GM23338 (cell line): Measurements from ENCODE around the gene ACO2. TPM values are rescaled to one million over a fixed set of nuclear protein-coding genes. Genes with fewer than 3 reads are reported as not detected.
A peak's percentile ranks its signal among the peaks of the same experiment; 100 is the strongest.

Experiments
- ATAC-seq: fragments of 200-7000 bp; cut with Tn5 transposase; 3 replicates; pipeline ENCODE4 v1.9.1; 2020
- DNase-seq: peaks from one replicate; pipeline ENCODE4 v3.0.0-alpha.2; 2015; ENCODE audit warnings: low spot score
- H2AFZ ChIP-seq: fragments of 200-600 bp; sonication (generic); 2 replicates; pipeline ENCODE4 v1.8.0; 2016; ENCODE audit warnings: antibody characterized with exemption, mild to moderate bottlenecking, moderate library complexity
- H3F3A ChIP-seq: fragments of 200-600 bp; sonication (generic); replicated peaks from 2 replicates; pipeline ENCODE4 v1.8.0; 2017; ENCODE audit warnings: antibody characterized with exemption, mixed run types, low read depth
- H3K27ac ChIP-seq: fragments of 200-600 bp; sonication (generic); 2 replicates; pipeline ENCODE4 v1.6.1; 2016; ENCODE audit warnings: low read depth
- H3K27me3 ChIP-seq: fragments of 200-600 bp; sonication (generic); 2 replicates; pipeline ENCODE4 v1.8.0; 2016; ENCODE audit warnings: mild to moderate bottlenecking, mixed run types, moderate library complexity; ENCODE audit not compliant: insufficient read depth
- H3K36me3 ChIP-seq: fragments of 200-600 bp; sonication (generic); 2 replicates; pipeline ENCODE4 v1.8.0; 2016; ENCODE audit warnings: mild to moderate bottlenecking; ENCODE audit not compliant: insufficient read depth
- H3K4me1 ChIP-seq: fragments of 200-600 bp; sonication (generic); 2 replicates; pipeline ENCODE4 v1.8.0; 2016; ENCODE audit warnings: mild to moderate bottlenecking, moderate library complexity; ENCODE audit not compliant: insufficient read depth
- H3K4me2 ChIP-seq: fragments of 200-600 bp; sonication (generic); 2 replicates; pipeline ENCODE4 v1.7.1; 2017; ENCODE audit warnings: mixed run types
- H3K4me3 ChIP-seq: fragments of 200-600 bp; sonication (generic); 2 replicates; pipeline ENCODE4 v1.6.1; 2016; ENCODE audit warnings: mixed run types
- H3K79me2 ChIP-seq: fragments of 200-600 bp; sonication (generic); replicated peaks from 2 replicates; pipeline ENCODE4 v1.8.0; 2017; ENCODE audit warnings: mild to moderate bottlenecking; ENCODE audit not compliant: insufficient read depth
- H3K9me2 ChIP-seq: fragments of 200-600 bp; sonication (generic); 2 replicates; pipeline ENCODE4 v1.8.0; 2017; ENCODE audit not compliant: insufficient read depth
- H4K20me1 ChIP-seq: fragments of 200-600 bp; sonication (generic); replicated peaks from 2 replicates; pipeline ENCODE4 v1.8.0; 2017; ENCODE audit warnings: mild to moderate bottlenecking; ENCODE audit not compliant: insufficient read depth
- H3K27ac Mint-ChIP-seq: 2 replicates; pipeline ENCODE4 v1.8.0; 2020; ENCODE audit warnings: inconsistent platforms, mild to moderate bottlenecking, moderate library complexity, mixed read lengths
- H3K27me3 Mint-ChIP-seq: 3 replicates; pipeline ENCODE4 v1.8.0; 2022; ENCODE audit warnings: low read depth, mild to moderate bottlenecking, moderate library complexity, mixed read lengths, inconsistent platforms; ENCODE audit not compliant: insufficient read depth, poor library complexity
- H3K36me3 Mint-ChIP-seq: 3 replicates; pipeline ENCODE4 v1.8.0; 2021; ENCODE audit warnings: low read depth, mild to moderate bottlenecking, inconsistent platforms, moderate library complexity, mixed read lengths
- H3K4me1 Mint-ChIP-seq: 3 replicates; pipeline ENCODE4 v1.8.0; 2020; ENCODE audit warnings: mild to moderate bottlenecking, inconsistent platforms, mixed read lengths
- H3K4me3 Mint-ChIP-seq: 3 replicates; pipeline ENCODE4 v1.8.0; 2021; ENCODE audit warnings: moderate library complexity, mild to moderate bottlenecking, inconsistent platforms, mixed read lengths
- H3K9me3 Mint-ChIP-seq: 3 replicates; pipeline ENCODE4 v1.8.0; 2020; ENCODE audit warnings: moderate library complexity, mild to moderate bottlenecking, inconsistent platforms, mixed read lengths
- CREB1 ChIP-seq: fragments of 250-450 bp; sonication (Bioruptor Pico); IDR thresholded peaks from 2 replicates; pipeline ENCODE4 v1.5.0; 2020; ENCODE audit warnings: low read depth, mild to moderate bottlenecking, moderate library complexity
- ETS1 ChIP-seq: IDR thresholded peaks from 2 replicates; pipeline ENCODE4 v1.6.1; 2016; ENCODE audit warnings: antibody characterized with exemption
- EZH2 ChIP-seq: fragments of 200-600 bp; sonication (generic); IDR thresholded peaks from one replicate; pipeline ENCODE4 v1.8.0; 2017; ENCODE audit warnings: antibody characterized with exemption, mild to moderate bottlenecking, low read depth; ENCODE audit not compliant: unreplicated experiment
- EZH2phosphoT487 ChIP-seq: fragments of 200-600 bp; sonication (generic); IDR thresholded peaks from one replicate; pipeline ENCODE4 v1.8.1; 2018; ENCODE audit warnings: antibody characterized with exemption; ENCODE audit not compliant: unreplicated experiment
- JUNB ChIP-seq: IDR thresholded peaks from one replicate; pipeline ENCODE4 v1.6.1; 2016; ENCODE audit warnings: antibody characterized with exemption; ENCODE audit not compliant: unreplicated experiment
- NANOG ChIP-seq: IDR thresholded peaks from 2 replicates; pipeline ENCODE4 v1.6.1; 2016; ENCODE audit warnings: antibody characterized with exemption, borderline replicate concordance
- POLR2AphosphoS5 ChIP-seq: IDR thresholded peaks from 2 replicates; pipeline ENCODE4 v1.6.1; 2016; ENCODE audit warnings: antibody characterized with exemption, low read depth
- REST ChIP-seq: IDR thresholded peaks from one replicate; pipeline ENCODE4 v1.6.1; 2018; ENCODE audit warnings: antibody characterized with exemption; ENCODE audit not compliant: unreplicated experiment
- STAT1 ChIP-seq: IDR thresholded peaks from one replicate; pipeline ENCODE4 v1.6.1; 2016; ENCODE audit warnings: antibody characterized with exemption; ENCODE audit not compliant: unreplicated experiment
- ZNF114 ChIP-seq: fragments of 250-450 bp; sonication (Bioruptor Pico); IDR thresholded peaks from 2 replicates; pipeline ENCODE4 v1.5.0; 2020; ENCODE audit warnings: mild to moderate bottlenecking, moderate library complexity
- ZNF331 ChIP-seq: fragments of 250-450 bp; sonication (Bioruptor Pico); IDR thresholded peaks from 2 replicates; pipeline ENCODE4 v1.5.0; 2020; ENCODE audit warnings: low read depth, mild to moderate bottlenecking, moderate library complexity
- ZNF462 ChIP-seq: fragments of 250-450 bp; sonication (Bioruptor Pico); IDR thresholded peaks from 2 replicates; pipeline ENCODE4 v1.5.0; 2020; ENCODE audit warnings: mild to moderate bottlenecking, moderate library complexity
- polyA plus RNA-seq: library from polyadenylated mRNA; unstranded; fragments of >200 nt; fragmentation: Nextera tagmentation; extraction: Ambion mirVana; gene quantifications from 2 replicates; pipeline ENCODE4 v1.2.1, GENCODE V29; 2016
- total RNA-seq: library from RNA; depleted of rRNA; stranded (reverse); fragments of >200 nt; shearing (Covaris generic); gene quantifications from 2 replicates; pipeline ENCODE4 v1.2.3, GENCODE V29; 2014
- TF ChIP-seq, protein P1 (sequence below), 2 experiments: fragments of 200-600 bp in 1 of 2; sonication (generic) in 1 of 2; conservative IDR thresholded peaks; 2 replicates each; pipeline versions ENCODE4 v1.5.1 to v1.6.1; 2016 to 2017; ENCODE audit warnings: antibody characterized with exemption in 2 of 2, low read depth in 2 of 2, mild to moderate bottlenecking in 2 of 2, moderate library complexity in 1 of 2

ACO2 gene
- total and polyA plus RNA-seq, 2 experiments from 2014 or later: 36.2 to 79.7 TPM

GRCh38 chr22:41431656-41432055, 37.3 kb upstream of the ACO2 start:
- no peaks in the 10 kb centered on the region for H3K9me2 ChIP-seq
- TF ChIP-seq EZH2phosphoT487 (no peak), ETS1 (no peak), POLR2AphosphoS5 (no peak), ZNF462 (no peak), JUNB (no peak), EZH2 (no peak), ZNF331 (no peak), CREB1 (CRISPR knock-in tag) (no peak), STAT1 (no peak), REST (no peak), NANOG (no peak), ZNF114 (CRISPR knock-in tag) (no peak)
- TF ChIP-seq, protein P1, sequence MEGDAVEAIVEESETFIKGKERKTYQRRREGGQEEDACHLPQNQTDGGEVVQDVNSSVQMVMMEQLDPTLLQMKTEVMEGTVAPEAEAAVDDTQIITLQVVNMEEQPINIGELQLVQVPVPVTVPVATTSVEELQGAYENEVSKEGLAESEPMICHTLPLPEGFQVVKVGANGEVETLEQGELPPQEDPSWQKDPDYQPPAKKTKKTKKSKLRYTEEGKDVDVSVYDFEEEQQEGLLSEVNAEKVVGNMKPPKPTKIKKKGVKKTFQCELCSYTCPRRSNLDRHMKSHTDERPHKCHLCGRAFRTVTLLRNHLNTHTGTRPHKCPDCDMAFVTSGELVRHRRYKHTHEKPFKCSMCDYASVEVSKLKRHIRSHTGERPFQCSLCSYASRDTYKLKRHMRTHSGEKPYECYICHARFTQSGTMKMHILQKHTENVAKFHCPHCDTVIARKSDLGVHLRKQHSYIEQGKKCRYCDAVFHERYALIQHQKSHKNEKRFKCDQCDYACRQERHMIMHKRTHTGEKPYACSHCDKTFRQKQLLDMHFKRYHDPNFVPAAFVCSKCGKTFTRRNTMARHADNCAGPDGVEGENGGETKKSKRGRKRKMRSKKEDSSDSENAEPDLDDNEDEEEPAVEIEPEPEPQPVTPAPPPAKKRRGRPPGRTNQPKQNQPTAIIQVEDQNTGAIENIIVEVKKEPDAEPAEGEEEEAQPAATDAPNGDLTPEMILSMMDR (conservative IDR thresholded peaks at IDR 0.05; ENCODE audit: low read depth in 2 of 2): no peak
- DNase-seq (no peak), ATAC-seq (no peak)
- no peaks in the 10 kb centered on the region for H3K4me1 ChIP-seq
- Mint-ChIP-seq H3K4me3 (no peak overlapping the region), H3K36me3 (peaks cover 38% of the 10 kb centered on the region), H3K4me1 (no peaks in the 10 kb centered on the region; the same call in 2 of the 3 replicates), H3K9me3 (no peaks in the 10 kb centered on the region; the same call in 2 of the 3 replicates), H3K27me3 (peaks cover 8% of the 10 kb centered on the region), H3K27ac (no peak overlapping the region)
- peaks cover 17% of the 10 kb centered on the region for H3K79me2 ChIP-seq
- H3F3A ChIP-seq: peaks cover 20% of the 10 kb centered on the region; the same call in 1 of the 2 replicates
- no peak overlapping the region for H2AFZ ChIP-seq
- H3K36me3 ChIP-seq: peaks cover 18% of the 10 kb centered on the region
- peaks cover 18% of the 10 kb centered on the region for H4K20me1 ChIP-seq
- 0 out of 2 replicates have a peak overlapping the region, but pooled peaks have one; percentile 45 for H3K27ac ChIP-seq
- no peaks in the 10 kb centered on the region for H3K27me3 ChIP-seq
- H3K4me3 ChIP-seq: no peak overlapping the region
- no peak overlapping the region for H3K4me2 ChIP-seq
